Heart right ventricle (tissue), 16 donors: ENCODE measurements around the gene ADCY2. TPM values are rescaled to one million over a fixed set of nuclear protein-coding genes. Genes with fewer than 3 reads are reported as not detected.

Experiments
- ATAC-seq, 8 donors: fragments of 200-7000 bp; cut with Tn5 transposase; one replicate each; pipeline ENCODE4 v1.9.1; 2020; ENCODE audit warnings: mild to moderate bottlenecking in 8 of 8, moderate library complexity in 8 of 8, moderate number of reproducible peaks in 1 of 8
- DNase-seq, 2 donors: peaks; one replicate each; pipeline ENCODE4 v3.0.0-alpha.2; 2020
- H3K27ac ChIP-seq, 10 donors: fragments of 200-600 bp; sonication (generic) in 2 of 10; one replicate each; pipeline versions ENCODE4 v1.5.0 to v1.8.0; 2020 to 2022; ENCODE audit warnings: mild to moderate bottlenecking in 3 of 10
- H3K27me3 ChIP-seq, 7 donors: fragments of 200-600 bp; one replicate each; pipeline ENCODE4 v1.8.0; 2021 to 2022; ENCODE audit warnings: mild to moderate bottlenecking in 2 of 7
- H3K36me3 ChIP-seq, 9 donors: fragments of 200-600 bp; sonication (generic) in 1 of 9; one replicate each; pipeline versions ENCODE4 v1.5.0 to v1.8.0; 2020 to 2022; ENCODE audit warnings: mild to moderate bottlenecking in 2 of 9
- H3K4me1 ChIP-seq, 9 donors: fragments of 200-600 bp; sonication (generic) in 1 of 9; one replicate each; pipeline versions ENCODE4 v1.5.0 to v1.8.0; 2020 to 2022; ENCODE audit warnings: mild to moderate bottlenecking in 4 of 9
- H3K4me3 ChIP-seq, 10 donors: fragments of 200-600 bp; sonication (generic) in 2 of 10; one replicate each; pipeline versions ENCODE4 v1.5.0 to v1.8.0; 2020 to 2022; ENCODE audit warnings: mild to moderate bottlenecking in 7 of 10, moderate library complexity in 2 of 10
- H3K9me3 ChIP-seq, 11 donors: fragments of 200-600 bp in 10 of 11; sonication (generic) in 2 of 11; one replicate each; pipeline versions ENCODE4 v1.5.0 to v1.8.0; 2013 to 2022; ENCODE audit warnings: mild to moderate bottlenecking in 2 of 11, control low read depth in 1 of 11, moderate library complexity in 1 of 11
- WGBS, 2 donors: extraction: QIAGEN DNeasy Blood & Tissue Kit; methylation state at CpG; one replicate each; pipeline ENCODE4 v1.1.7; 2013; ENCODE audit warnings: inconsistent platforms in 1 of 2; 5-methylcytosine and 5-hydroxymethylcytosine counted together
- intact Hi-C, 10 donors: fragments of 100-400 bp; cut with DNase I; formaldehyde crosslinking; loops; one replicate each; pipeline versions ENCODE4 v1.11.1 to v1.14.2; 2022
- polyA plus RNA-seq, 2 donors: library from polyadenylated mRNA; stranded (reverse); fragments of 200-250 nt; gene quantifications; one replicate each; pipeline ENCODE4 v1.2.3, GENCODE V29; 2013
- total RNA-seq, 10 donors: library from RNA; stranded (reverse); fragmentation: NEBNext Ultra II Directional in 3 of 10; extraction: Animal tissue kit (Norgen Biotek cat#: 25700) in 3 of 10; gene quantifications; one replicate each; pipeline versions ENCODE4 v1.2.1 to v1.2.4, GENCODE V29; 2021 to 2023
- TF ChIP-seq, protein P1 (sequence below), 9 donors: fragments of 200-600 bp; sonication (generic) in 2 of 9; IDR thresholded peaks; one replicate each; pipeline versions ENCODE4 v1.5.0 to v1.8.0; 2021 to 2022; ENCODE audit warnings: antibody characterized with exemption in 9 of 9, mild to moderate bottlenecking in 5 of 9, moderate library complexity in 1 of 9
- donor health status: Arrhythmogenic right ventricular cardiomyopathy.
- donor health status: ischemic (EF 13 %, LVEDD 7.1; RV severe dilation, severe dysfunction).
- donor health status: healthy with polysubstance abuse.
- donor health status: DM: no; HTN: yes; CAD: no.
- donor health status: DM: no; HTN: no; CAD: no.
- donor health status: ischemic (EF 25% LVEDD 6.9; RV normal size, moderate dysfunction).
- donor health status: ischemic (EF 25% LVEDD 5.7; RV mildly dilated, moderate dysfunction).
- donor health status: healthy.
- donor health status: DM: yes; HTN: yes; CAD: no.
- donor health status: Ischemic cardiomyopathy.
- donor health status: ischemic (EF 35%, LVEDD 5.7; RV mildly dilated, moderate dysfunction).
- donor health status: nonischemic (EF 11% LVEDD 7.7; RV severe dilation, severe dysfunction).
- donor health status: DM: yes; HTN: yes; CAD: no.
- donor health status: PGD.
- donor health status: ischemic (EF 29% LVEDD 5.4; RV normal size, mild dysfunction).
- donor health status: nonischemic (EF 23%, LVEDD 6.1; RV moderate dilation, normal function).

Gene ADCY2
- total and polyA plus RNA-seq, 12 donors, result 0.04 to 0.90 (median 0.17) TPM

- no peak overlapping the region for H3K27ac ChIP-seq
- H3K4me3 ChIP-seq, result no peak overlapping the region
- no peaks in the 10 kb centered on the region for H3K4me1 ChIP-seq
- intact Hi-C loops, result no loop called here
- TF ChIP-seq, protein P1, sequence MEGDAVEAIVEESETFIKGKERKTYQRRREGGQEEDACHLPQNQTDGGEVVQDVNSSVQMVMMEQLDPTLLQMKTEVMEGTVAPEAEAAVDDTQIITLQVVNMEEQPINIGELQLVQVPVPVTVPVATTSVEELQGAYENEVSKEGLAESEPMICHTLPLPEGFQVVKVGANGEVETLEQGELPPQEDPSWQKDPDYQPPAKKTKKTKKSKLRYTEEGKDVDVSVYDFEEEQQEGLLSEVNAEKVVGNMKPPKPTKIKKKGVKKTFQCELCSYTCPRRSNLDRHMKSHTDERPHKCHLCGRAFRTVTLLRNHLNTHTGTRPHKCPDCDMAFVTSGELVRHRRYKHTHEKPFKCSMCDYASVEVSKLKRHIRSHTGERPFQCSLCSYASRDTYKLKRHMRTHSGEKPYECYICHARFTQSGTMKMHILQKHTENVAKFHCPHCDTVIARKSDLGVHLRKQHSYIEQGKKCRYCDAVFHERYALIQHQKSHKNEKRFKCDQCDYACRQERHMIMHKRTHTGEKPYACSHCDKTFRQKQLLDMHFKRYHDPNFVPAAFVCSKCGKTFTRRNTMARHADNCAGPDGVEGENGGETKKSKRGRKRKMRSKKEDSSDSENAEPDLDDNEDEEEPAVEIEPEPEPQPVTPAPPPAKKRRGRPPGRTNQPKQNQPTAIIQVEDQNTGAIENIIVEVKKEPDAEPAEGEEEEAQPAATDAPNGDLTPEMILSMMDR (IDR thresholded peaks at IDR 0.05), result no peak
- DNase-seq (no peak), ATAC-seq (no peak)
- 46 to 50% methylated on average over 11 of the region's 11 CpGs for WGBS, 2 donors
- no peaks in the 10 kb centered on the region for H3K36me3 ChIP-seq
- no peaks in the 10 kb centered on the region for H3K27me3 ChIP-seq
- H3K9me3 ChIP-seq, result no peaks in the 10 kb centered on the region
Observed at GRCh38 chr5:7518947-7519560, 123.1 kb downstream of the ADCY2 start.

DNA sequence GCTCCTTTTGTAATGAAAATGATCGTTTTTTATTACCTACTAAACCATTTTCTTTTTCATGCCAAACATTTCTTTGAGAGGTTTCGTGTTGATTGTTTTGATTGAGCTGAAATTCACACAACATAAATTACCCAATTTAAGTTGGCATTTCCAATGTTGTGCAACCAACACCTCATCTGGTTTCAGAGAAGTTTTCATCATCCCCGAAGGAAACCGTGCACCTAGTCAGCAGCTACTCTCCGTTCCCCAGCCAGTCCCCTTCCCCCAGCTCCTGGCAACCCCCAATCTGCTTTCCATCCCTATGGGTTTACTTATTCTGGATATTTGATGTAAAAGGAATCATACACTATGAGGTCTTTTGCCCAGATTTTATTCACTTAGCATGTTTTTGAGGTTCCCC is 123.6 kb downstream of the ADCY2 start:
- no peaks in the 10 kb centered on the region for H3K27me3 ChIP-seq
- no peak for ATAC-seq
- no peak overlapping the region for H3K4me3 ChIP-seq
- no peaks in the 10 kb centered on the region for H3K9me3 ChIP-seq
- WGBS, 2 donors, result 60 to 67% methylated on average over 5 of the region's 5 CpGs
- H3K27ac ChIP-seq, result no peak overlapping the region
- TF ChIP-seq, protein P1 (IDR thresholded peaks at IDR 0.05), result no peak
- intact Hi-C loops, result no loop called here
- H3K4me1 ChIP-seq, result no peaks in the 10 kb centered on the region
- H3K36me3 ChIP-seq, result no peaks in the 10 kb centered on the region
- no peak for DNase-seq

- ATAC-seq (no peak), DNase-seq (no peak)
- TF ChIP-seq, protein P1 (IDR thresholded peaks at IDR 0.05), result no peak
- Histone ChIP-seq H3K4me3 (no peak overlapping the region), H3K27ac (no peak overlapping the region), H3K9me3 (peaks cover 0 to 2% (median 0%) of the 10 kb centered on the region in 11 donors), H3K36me3 (no peaks in the 10 kb centered on the region), H3K27me3 (peaks cover 0 to under 1% (median 0%) of the 10 kb centered on the region in 7 donors), H3K4me1 (no peaks in the 10 kb centered on the region)
- intact Hi-C loops, result no loop called here
Observed at GRCh38 chr5:7529880-7530279, 133.9 kb downstream of the ADCY2 start.

- TF ChIP-seq, protein P1 (IDR thresholded peaks at IDR 0.05), result no peak
- 51 to 67% methylated on average over 1 of the region's 1 CpG for WGBS, 2 donors
- Histone ChIP-seq H3K4me3 (no peak overlapping the region), H3K36me3 (no peaks in the 10 kb centered on the region), H3K27ac (no peak overlapping the region), H3K27me3 (peaks cover 0 to 3% (median 0%) of the 10 kb centered on the region in 7 donors), H3K9me3 (peaks cover 0 to 2% (median 0%) of the 10 kb centered on the region in 11 donors), H3K4me1 (no peaks in the 10 kb centered on the region)
- intact Hi-C loops, result no loop called here
- ATAC-seq, result no peak
- DNase-seq, result no peak
Observed at GRCh38 chr5:7533941-7534340, 138.0 kb downstream of the ADCY2 start.
